CD4-positive, alpha-beta T cell treated with Interleukin-17A for 4 hours (primary cell): ENCODE results near the gene KCNAB3.
"Not testable (repeated sequence)": the region's sequence is repeated elsewhere in the genome, so short reads cannot be mapped to it uniquely, and the experiment has no call there.

Experiments
- DNase-seq: peaks from one replicate; pipeline ENCODE4 v3.0.0-alpha.2; 2020; ENCODE audit warnings: mixed read lengths

Gene KCNAB3

GRCh38 chr17:7929158-7930023, at the start of gene KCNAB3:
Gene KCNAB3, minus strand, starts transcription at chr17:7929856. Its CDS starts 421 bp downstream, at chr17:7929435.
- peak; percentile 65 for DNase-seq

- DNase-seq = no peak
These were observed 48.1 kb upstream of the KCNAB3 start for GRCh38 chr17:7977805-7978204.

- no peak for DNase-seq
These were observed 47.4 kb upstream of the KCNAB3 start for GRCh38 chr17:7977039-7977438.

GRCh38 chr17:7974638-7975131, 45.0 kb upstream of the KCNAB3 start:
- DNase-seq = no peak

- no peak for DNase-seq
These were observed 42.6 kb upstream of the KCNAB3 start for GRCh38 chr17:7972131-7972785.

GRCh38 chr17:7971651-7972050, 42.0 kb upstream of the KCNAB3 start:
- no peak for DNase-seq

GRCh38 chr17:7969433-7969832, 39.8 kb upstream of the KCNAB3 start:
- no peak for DNase-seq

- DNase-seq = no peak
These were observed 38.1 kb upstream of the KCNAB3 start for GRCh38 chr17:7967751-7968150.

GRCh38 chr17:7961421-7961820, 31.8 kb upstream of the KCNAB3 start:
- DNase-seq = no peak

- no peak for DNase-seq
These were observed 30.0 kb upstream of the KCNAB3 start for GRCh38 chr17:7959503-7960253.

- no peak for DNase-seq
These were observed 26.7 kb upstream of the KCNAB3 start for GRCh38 chr17:7956228-7956965.

GRCh38 chr17:7955414-7956227, 26.0 kb upstream of the KCNAB3 start:
- no peak for DNase-seq

- not testable (repeated sequence) for DNase-seq
These were observed 23.6 kb upstream of the KCNAB3 start for GRCh38 chr17:7953266-7953665.

GRCh38 chr17:7951143-7951792, 21.6 kb upstream of the KCNAB3 start:
- DNase-seq = peak; percentile 17

- DNase-seq = no peak
These were observed 20.9 kb upstream of the KCNAB3 start for GRCh38 chr17:7950578-7950977.

GRCh38 chr17:7947651-7948050, 18.0 kb upstream of the KCNAB3 start:
- no peak for DNase-seq

- DNase-seq = no peak
These were observed 16.8 kb upstream of the KCNAB3 start for GRCh38 chr17:7946441-7946840.

- DNase-seq = no peak
These were observed 16.0 kb upstream of the KCNAB3 start for GRCh38 chr17:7945651-7946050.

GRCh38 chr17:7944326-7944725, 14.7 kb upstream of the KCNAB3 start:
- no peak for DNase-seq

- no peak for DNase-seq
These were observed 13.6 kb upstream of the KCNAB3 start for GRCh38 chr17:7943291-7943690.

- DNase-seq = no peak
These were observed 11.1 kb upstream of the KCNAB3 start for GRCh38 chr17:7940743-7941142.
